Lung (tissue), 12 donors: Measurements from ENCODE around the gene LETMD1. TPM values are rescaled to one million over a fixed set of nuclear protein-coding genes. Genes with fewer than 3 reads are reported as not detected.

Source experiments
- ATAC-seq: fragments of 200-7000 bp; cut with Tn5 transposase; one replicate; pipeline ENCODE4 v1.9.1; 2020; ENCODE audit warnings: moderate number of reproducible peaks; ENCODE audit not compliant: insufficient read depth, low FRiP score
- DNase-seq, 3 donors: peaks; one replicate each; pipeline ENCODE4 v3.0.0-alpha.2; 2013 to 2017
- H3K27ac ChIP-seq, 2 donors: one replicate each; pipeline ENCODE4 v1.5.1; 2013; ENCODE audit warnings: mild to moderate bottlenecking in 2 of 2, moderate library complexity in 2 of 2, control low read depth in 1 of 2, inconsistent platforms in 1 of 2, low read depth in 1 of 2, low read length in 1 of 2
- H3K27me3 ChIP-seq, 3 donors: one replicate each; pipeline ENCODE4 v1.5.1; 2013; ENCODE audit warnings: low read length in 2 of 3; ENCODE audit not compliant: control insufficient read depth in 3 of 3, insufficient read depth in 3 of 3
- H3K36me3 ChIP-seq, 4 donors: one replicate each; pipeline ENCODE4 v1.5.1; 2013; ENCODE audit warnings: low read length in 4 of 4, mild to moderate bottlenecking in 1 of 4, moderate library complexity in 1 of 4; ENCODE audit not compliant: control insufficient read depth in 4 of 4, insufficient read depth in 4 of 4
- H3K4me1 ChIP-seq, 5 donors: one replicate each; pipeline ENCODE4 v1.5.1; 2013; ENCODE audit warnings: low read length in 5 of 5, mild to moderate bottlenecking in 2 of 5, moderate library complexity in 1 of 5; ENCODE audit not compliant: control insufficient read depth in 5 of 5, insufficient read depth in 5 of 5
- H3K4me3 ChIP-seq: one replicate; pipeline ENCODE4 v1.5.1; 2013; ENCODE audit warnings: mild to moderate bottlenecking, control low read depth, moderate library complexity
- H3K9ac ChIP-seq, 2 donors: one replicate each; pipeline ENCODE4 v1.5.1; 2013; ENCODE audit warnings: low read length in 2 of 2, control low read depth in 1 of 2; ENCODE audit not compliant: insufficient read depth in 1 of 2
- H3K9me3 ChIP-seq, 4 donors: one replicate each; pipeline ENCODE4 v1.5.1; 2013; ENCODE audit warnings: low read length in 3 of 4, mild to moderate bottlenecking in 1 of 4, moderate library complexity in 1 of 4; ENCODE audit not compliant: control insufficient read depth in 4 of 4, insufficient read depth in 3 of 4
- CTCF ChIP-seq: IDR thresholded peaks from 2 replicates; pipeline ENCODE4 v1.5.1; 2012; ENCODE audit warnings: mild to moderate bottlenecking; ENCODE audit errors: control extremely low read depth, extremely low read depth
- WGBS, 2 donors: extraction: QIAGEN DNeasy Blood & Tissue Kit; methylation state at CpG; one replicate each; pipeline ENCODE4 v1.1.7; 2013; 5-methylcytosine and 5-hydroxymethylcytosine counted together
- polyA plus RNA-seq, 2 donors: library from polyadenylated mRNA; stranded (reverse); fragments of 200-250 nt; gene quantifications; one replicate each; pipeline ENCODE4 v1.2.1, GENCODE V29; 2013
- total RNA-seq, 2 donors: library from RNA; depleted of rRNA in 1 of 2; stranded (reverse); fragments of >200 nt in 1 of 2; gene quantifications; one replicate each; pipeline ENCODE4 v1.2.1, GENCODE V29; 2014 to 2021
- donor health status: control.
- donor health status: control.
- donor health status: Bipolar disorder and iron deficiency.
- donor health status: healthy.
- donor health status: DM: yes; HTN: yes; CAD: no.

The LETMD1 gene
- total and polyA plus RNA-seq, 4 donors = 29.9 to 81.6 (median 48.6) TPM

DNA sequence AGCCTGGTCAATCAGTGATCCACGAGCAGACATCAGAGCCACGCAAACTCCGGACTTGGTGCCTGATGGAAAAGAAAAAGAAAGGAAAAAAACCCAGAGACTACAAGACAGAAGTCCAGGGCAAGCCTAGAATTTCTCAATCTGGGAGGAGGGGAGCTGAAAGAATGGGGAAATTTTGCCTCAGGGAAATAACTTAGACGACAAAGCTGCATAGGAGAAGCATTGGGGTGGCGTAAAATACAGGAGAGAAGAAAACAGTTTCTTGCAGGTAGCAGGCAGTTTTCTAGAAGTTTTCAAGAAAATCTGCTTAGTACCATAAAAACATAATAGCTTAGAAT is 19.3 kb upstream of the LETMD1 start:
- H3K4me3 ChIP-seq = no peak overlapping the region
- DNase-seq = no peak
- H3K9ac ChIP-seq = no peak overlapping the region
- H3K36me3 ChIP-seq = no peaks in the 10 kb centered on the region
- ATAC-seq = no peak
- 56 to 67% methylated on average over 5 of the region's 5 CpGs for WGBS, 2 donors
- H3K4me1 ChIP-seq = peaks cover 0 to 15% (median 4%) of the 10 kb centered on the region in 5 donors
- TF ChIP-seq CTCF = no peak
- peak overlapping the region in 1 of 2 donors; percentile 76 for H3K27ac ChIP-seq
- H3K27me3 ChIP-seq = no peaks in the 10 kb centered on the region
- H3K9me3 ChIP-seq = peaks cover 0 to 2% (median 0%) of the 10 kb centered on the region in 4 donors

DNA sequence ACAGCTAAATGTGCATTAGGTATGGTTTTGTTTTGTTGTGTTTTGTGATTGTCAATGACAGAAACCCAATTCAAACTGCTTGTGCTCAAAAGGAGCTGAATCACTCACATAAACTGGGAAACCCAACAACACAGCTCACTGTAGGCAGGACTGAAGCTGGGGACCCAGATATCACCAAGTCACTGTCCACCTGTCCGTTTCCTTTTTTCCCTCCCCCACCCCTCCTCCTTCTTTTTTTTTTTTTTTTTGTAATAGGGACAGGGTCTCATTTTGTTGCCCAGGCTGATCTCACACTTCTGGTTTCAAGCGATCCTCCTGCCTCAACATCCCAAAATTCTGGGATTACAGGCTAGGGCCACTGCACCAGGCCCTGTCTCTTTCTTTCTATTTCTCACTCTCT is 15.1 kb upstream of the LETMD1 start:
- no peak for DNase-seq
- 88 to 94% methylated on average over 2 of the region's 2 CpGs for WGBS, 2 donors
- Histone ChIP-seq H3K4me1 (peaks cover 0 to 2% (median 0%) of the 10 kb centered on the region in 5 donors), H3K9ac (no peak overlapping the region), H3K9me3 (peaks cover 0 to 2% (median 0%) of the 10 kb centered on the region in 4 donors), H3K36me3 (no peaks in the 10 kb centered on the region), H3K27me3 (no peaks in the 10 kb centered on the region), H3K4me3 (no peak overlapping the region), H3K27ac (no peak overlapping the region)
- no peak for ATAC-seq
- no peak for TF ChIP-seq CTCF

- H3K4me1 ChIP-seq = peaks cover 0 to under 1% (median 0%) of the 10 kb centered on the region in 5 donors
- H3K36me3 ChIP-seq = no peaks in the 10 kb centered on the region
These were observed 14.6 kb upstream of the LETMD1 start for GRCh38 chr12:51033457-51034089.

More at GRCh38 chr12:51033457-51034089, 14.6 kb upstream of the LETMD1 start:
- Histone ChIP-seq H3K4me3 (no peak overlapping the region), H3K9me3 (peaks cover 0 to 2% (median 0%) of the 10 kb centered on the region in 4 donors), H3K27me3 (no peaks in the 10 kb centered on the region), H3K9ac (no peak overlapping the region), H3K27ac (no peak overlapping the region)
- no peak for TF ChIP-seq CTCF
- ATAC-seq = no peak
- WGBS, 2 donors = 91 to 97% methylated on average over 4 of the region's 4 CpGs
- DNase-seq = no peak
